GM18951 (cell line): Measurements from ENCODE around the gene ZNF662.

Experiments
- POLR2A ChIP-seq: IDR thresholded peaks from 4 replicates; pipeline ENCODE4 v1.6.1; 2011; ENCODE audit warnings: mild to moderate bottlenecking; ENCODE audit not compliant: insufficient read length, insufficient read depth; ENCODE audit errors: extremely low read depth
- in situ Hi-C: fragments of 300-500 bp; cut with MboI; formaldehyde crosslinking; loops from one replicate; pipeline ENCODE4 v1.12.0; 2022; ENCODE audit warnings: low sequenced_read_pairs, mixed read lengths, inconsistent platforms; ENCODE audit not compliant: unreplicated experiment

ZNF662 gene

GRCh38 chr3:42906070-42906847 lies at the start of gene ZNF662:
TSS of gene ZNF662 (plus strand) at chr3:42906142. CDS start at chr3:42908115, 1,973 bp downstream.
- TF ChIP-seq POLR2A = no peak
- in situ Hi-C loops = no loop called here

DNA sequence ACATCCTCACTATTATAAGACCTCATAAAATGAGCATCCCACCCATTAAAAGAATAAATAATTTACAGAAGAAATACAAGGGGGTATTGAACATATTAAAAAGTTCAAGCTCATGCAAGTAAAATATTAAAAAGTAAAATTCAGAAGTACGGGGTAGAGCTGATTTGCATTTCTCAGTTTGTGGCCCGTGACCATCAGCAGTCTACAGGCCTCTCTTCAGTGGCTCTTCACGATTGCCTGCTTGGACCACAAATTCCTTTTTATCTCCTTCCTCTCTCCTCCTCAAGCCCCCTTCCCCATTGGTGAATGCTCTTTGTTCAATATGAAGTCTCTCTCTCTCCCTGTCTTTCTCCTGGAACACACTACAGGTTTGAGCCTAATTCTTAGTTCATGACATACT lies 49.4 kb upstream of the ZNF662 start:
- TF ChIP-seq POLR2A = no peak
- in situ Hi-C loops = no loop called here

DNA sequence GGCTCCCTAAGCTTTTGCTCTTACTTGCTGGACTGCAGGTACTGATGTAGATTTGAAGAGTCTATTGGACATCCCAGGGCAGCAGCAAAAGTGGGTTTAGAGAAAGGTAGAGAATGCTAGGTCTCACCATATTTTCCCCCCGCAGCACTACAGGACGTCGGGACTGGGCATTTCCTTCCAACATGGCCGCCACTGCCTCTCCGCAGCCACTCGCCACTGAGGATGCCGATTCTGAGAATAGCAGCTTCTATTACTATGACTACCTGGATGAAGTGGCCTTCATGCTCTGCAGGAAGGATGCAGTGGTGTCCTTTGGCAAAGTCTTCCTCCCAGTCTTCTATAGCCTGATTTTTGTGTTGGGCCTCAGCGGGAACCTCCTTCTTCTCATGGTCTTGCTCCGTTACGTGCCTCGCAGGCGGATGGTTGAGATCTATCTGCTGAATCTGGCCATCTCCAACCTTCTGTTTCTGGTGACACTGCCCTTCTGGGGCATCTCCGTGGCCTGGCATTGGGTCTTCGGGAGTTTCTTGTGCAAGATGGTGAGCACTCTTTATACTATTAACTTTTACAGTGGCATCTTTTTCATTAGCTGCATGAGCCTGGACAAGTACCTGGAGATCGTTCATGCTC lies 41.5 kb upstream of the ZNF662 start:
- TF ChIP-seq POLR2A = no peak
- in situ Hi-C loops = no loop called here

- TF ChIP-seq POLR2A = no peak
- in situ Hi-C loops = no loop called here
Observed at GRCh38 chr3:42865256-42865655, 40.7 kb upstream of the ZNF662 start.

GRCh38 chr3:42867138-42867537 lies 38.8 kb upstream of the ZNF662 start:
- no peak for TF ChIP-seq POLR2A
- in situ Hi-C loops = no loop called here

DNA sequence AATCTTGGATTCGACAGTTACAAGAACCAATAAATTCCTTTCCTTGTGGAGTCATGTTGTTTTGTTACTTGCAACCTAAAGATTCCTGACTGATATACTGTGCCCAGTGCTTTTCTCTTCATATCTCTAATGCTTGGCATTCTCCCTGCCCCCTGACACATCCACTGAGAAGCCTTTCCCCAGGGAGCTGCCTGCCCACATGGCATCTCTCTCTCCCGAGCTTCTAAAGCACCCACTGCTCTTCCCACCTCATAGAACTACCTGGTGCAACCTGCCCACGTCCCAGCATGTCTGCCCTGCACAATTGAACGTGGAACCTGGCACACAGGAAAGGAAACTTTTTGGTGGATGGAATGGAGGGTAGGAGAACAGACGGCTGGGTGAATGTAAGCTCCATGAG lies 37.1 kb upstream of the ZNF662 start:
- in situ Hi-C loops = no loop called here
- TF ChIP-seq POLR2A = no peak

DNA sequence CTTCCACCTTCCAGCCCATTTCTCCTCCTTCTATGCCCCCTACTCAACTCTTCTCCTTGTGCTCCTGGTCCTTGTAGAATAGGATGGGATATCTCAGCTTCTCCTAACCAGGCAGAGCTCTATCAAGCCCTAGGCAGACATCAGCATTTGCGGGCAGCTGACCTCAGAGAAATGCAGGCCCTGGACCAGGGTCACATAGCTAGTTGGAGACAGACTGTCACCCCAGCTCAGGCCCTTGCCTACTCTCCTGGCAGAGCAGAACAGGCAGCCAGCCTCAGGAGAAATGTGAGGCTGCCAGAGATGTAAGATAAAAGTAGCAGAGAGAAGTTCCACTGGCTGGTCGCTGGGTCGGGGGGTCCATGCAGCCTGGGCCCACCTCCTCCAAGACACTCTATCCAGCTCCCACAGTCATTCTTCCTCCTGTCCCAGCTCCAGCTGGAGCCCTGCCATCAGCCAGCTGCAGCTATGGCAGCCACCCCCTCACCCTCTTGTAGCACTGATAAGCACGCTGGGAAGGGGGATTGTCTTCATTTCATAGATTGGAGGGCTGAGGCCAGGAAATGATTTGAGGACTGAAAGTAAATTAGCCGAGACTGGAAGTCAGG lies 34.2 kb upstream of the ZNF662 start:
- in situ Hi-C loops = loop anchor here (10.0 kb wide), 1 partner anchor 87 kb away; no protein-coding TSS in a partner anchor
- no peak for TF ChIP-seq POLR2A

DNA sequence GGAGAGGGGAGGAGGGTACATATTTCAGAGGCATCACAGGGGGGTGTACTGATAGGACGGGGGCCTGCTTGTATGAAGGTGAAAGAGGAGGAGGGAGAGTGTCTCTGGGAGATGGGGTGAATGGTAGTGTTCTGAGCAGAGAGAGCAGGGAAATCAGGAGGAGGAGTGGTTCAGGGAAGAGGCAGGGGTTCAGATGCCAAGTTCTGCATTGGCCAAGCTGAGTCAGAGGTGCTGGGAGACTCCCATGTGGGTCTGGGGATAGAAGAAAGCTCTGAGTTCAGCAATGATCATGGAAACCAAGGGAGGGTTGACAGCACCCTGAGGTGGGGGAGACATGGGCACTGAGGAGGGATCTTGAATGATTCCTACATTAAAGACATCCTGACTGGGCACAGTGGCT lies 33.2 kb upstream of the ZNF662 start:
- no peak for TF ChIP-seq POLR2A
- in situ Hi-C loops = loop anchor here (10.0 kb wide), 1 partner anchor 88 kb away; no protein-coding TSS in a partner anchor

DNA sequence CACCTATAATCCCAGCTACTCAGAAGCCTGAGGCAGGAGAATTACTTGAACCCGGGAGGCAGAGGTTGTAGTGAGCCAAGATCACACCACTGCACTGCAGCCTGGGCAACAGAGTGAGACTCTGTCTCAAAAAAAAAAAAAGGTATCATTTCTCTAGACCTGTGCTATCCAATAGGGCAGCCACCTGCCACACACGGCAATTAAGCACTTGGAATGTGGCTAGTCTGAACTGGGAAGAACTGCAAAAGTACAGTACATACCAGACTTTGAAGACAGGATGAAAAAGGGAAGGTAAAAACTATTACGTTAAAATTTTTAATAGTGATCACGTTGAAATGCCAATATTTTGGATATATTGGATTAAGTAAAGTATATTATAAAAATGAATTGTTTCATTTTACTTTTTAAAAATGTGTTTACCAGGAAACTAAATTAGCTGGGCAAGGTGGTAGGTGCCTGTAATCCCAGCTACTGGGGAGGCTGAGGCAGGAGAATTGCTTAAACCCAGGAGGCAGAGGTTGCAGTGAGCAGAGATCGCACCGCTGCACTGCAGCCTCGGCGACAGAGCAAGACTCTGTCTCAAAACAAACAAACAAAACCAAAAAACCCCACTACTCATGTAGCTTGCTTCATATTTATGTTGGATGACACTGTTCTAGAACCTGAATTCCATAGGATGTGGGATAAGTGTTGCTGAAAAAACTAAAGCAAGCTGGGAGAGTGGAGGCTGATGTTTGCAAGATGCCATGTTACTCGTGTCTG lies 32.5 kb upstream of the ZNF662 start:
- no peak for TF ChIP-seq POLR2A
- in situ Hi-C loops = loop anchor here (10.0 kb wide), 1 partner anchor 89 kb away; no protein-coding TSS in a partner anchor

DNA sequence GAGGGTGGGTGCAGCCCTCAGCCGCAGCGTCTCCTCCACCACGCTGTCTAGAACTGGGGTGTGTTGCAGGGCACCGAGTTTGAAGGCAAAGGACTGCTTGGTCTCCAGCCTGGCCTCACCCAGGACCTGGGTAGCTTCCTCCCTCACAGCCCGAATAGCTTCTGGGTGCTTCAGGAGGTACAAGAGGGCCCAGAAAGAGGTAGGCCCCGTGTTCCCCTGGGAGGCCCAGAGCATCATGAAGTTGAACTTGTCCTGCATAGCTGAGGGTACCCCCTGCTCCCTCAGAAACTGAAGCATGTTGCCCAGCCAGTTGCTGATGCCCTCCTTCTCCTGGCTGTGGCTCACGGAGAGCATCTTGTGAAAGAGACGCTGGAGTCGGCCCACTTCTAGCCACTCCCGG lies 31.2 kb upstream of the ZNF662 start:
- in situ Hi-C loops = loop anchor here (10.0 kb wide), 1 partner anchor 90 kb away; no protein-coding TSS in a partner anchor
- no peak for TF ChIP-seq POLR2A

GRCh38 chr3:42875325-42876151 lies 30.4 kb upstream of the ZNF662 start, which contains the start of gene CYP8B1:
TSS of gene CYP8B1 (minus strand) at chr3:42875879. CDS start at chr3:42875816, 63 bp downstream.
- in situ Hi-C loops = loop anchor here (10.0 kb wide), 1 partner anchor 91 kb away; no protein-coding TSS in a partner anchor
- TF ChIP-seq POLR2A = no peak

DNA sequence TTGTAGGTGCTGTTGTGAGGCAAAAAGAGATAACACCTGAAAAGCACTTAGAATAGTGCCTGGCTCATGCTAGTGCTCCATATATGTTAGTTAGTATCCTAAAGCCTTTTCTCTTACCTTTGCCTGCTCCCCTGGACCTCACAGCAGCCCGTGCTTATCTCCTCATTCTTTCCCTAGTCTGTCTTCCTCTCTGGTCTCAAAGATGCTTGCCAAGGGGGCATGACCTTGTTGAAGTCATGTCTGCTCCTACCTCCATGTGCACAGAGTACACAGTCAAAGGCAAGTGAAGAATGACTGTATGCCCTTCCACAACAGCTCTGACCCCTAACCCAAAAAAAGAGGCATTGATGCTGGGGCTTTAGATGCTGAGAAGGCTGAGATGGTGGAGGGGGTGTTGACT lies 29.5 kb upstream of the ZNF662 start:
- in situ Hi-C loops = loop anchor here (10.0 kb wide), 1 partner anchor 92 kb away; no protein-coding TSS in a partner anchor
- TF ChIP-seq POLR2A = no peak
